Astrocyte (in vitro differentiated cells and primary cell): Measurements from ENCODE around the gene CD4. TPM values are rescaled to one million over a fixed set of nuclear protein-coding genes. Genes with fewer than 3 reads are reported as not detected.

Experiments
- DNase-seq: peaks from one replicate; pipeline ENCODE4 v3.0.0-alpha.2; 2010; ENCODE audit warnings: low read depth
- FAIRE-seq: peaks from 2 replicates; lab custom pipeline; 2011; peaks lifted over from hg19 to GRCh38; lab: Jason Lieb, UNC
- H2AFZ ChIP-seq: 2 replicates; pipeline ENCODE4 v1.6.0; 2012; ENCODE audit warnings: low read depth, low read length, inconsistent platforms
- H3K27ac ChIP-seq: 2 replicates; pipeline ENCODE4 v1.5.1; 2011; ENCODE audit warnings: low read depth, low read length, inconsistent platforms
- H3K27me3 ChIP-seq: 2 replicates; pipeline ENCODE4 v1.6.0; 2011; ENCODE audit warnings: low read length, inconsistent platforms; ENCODE audit not compliant: insufficient read depth
- H3K36me3 ChIP-seq: 2 replicates; pipeline ENCODE4 v1.5.1; 2011; ENCODE audit warnings: low read length, inconsistent platforms; ENCODE audit not compliant: insufficient read depth
- H3K4me1 ChIP-seq: 2 replicates; pipeline ENCODE4 v1.5.1; 2011; ENCODE audit warnings: low read length, inconsistent platforms; ENCODE audit not compliant: insufficient read depth
- H3K4me2 ChIP-seq: 2 replicates; pipeline ENCODE4 v1.6.0; 2012; ENCODE audit warnings: low read length, inconsistent platforms
- H3K4me3 ChIP-seq: 2 replicates; pipeline ENCODE4 v1.5.1; 2011; ENCODE audit warnings: low read depth, mild to moderate bottlenecking, low read length, inconsistent platforms; ENCODE audit not compliant: insufficient read depth
- H3K79me2 ChIP-seq: 2 replicates; pipeline ENCODE4 v1.6.0; 2012; ENCODE audit warnings: mild to moderate bottlenecking, low read length, inconsistent platforms; ENCODE audit not compliant: insufficient read depth
- H3K9ac ChIP-seq: 2 replicates; pipeline ENCODE4 v1.6.0; 2012; ENCODE audit warnings: mild to moderate bottlenecking, low read length, inconsistent platforms
- H3K9me3 ChIP-seq: 2 replicates; pipeline ENCODE4 v1.5.1; 2012; ENCODE audit warnings: low read depth, mild to moderate bottlenecking, low read length, inconsistent platforms; ENCODE audit not compliant: insufficient read depth
- H4K20me1 ChIP-seq: 2 replicates; pipeline ENCODE4 v1.6.0; 2012; ENCODE audit warnings: low read length, inconsistent platforms; ENCODE audit not compliant: insufficient read depth
- H3K27ac Mint-ChIP-seq: one replicate; pipeline ENCODE4 v1.8.0; 2021; ENCODE audit warnings: mild to moderate bottlenecking, mixed read lengths; ENCODE audit not compliant: unreplicated experiment
- H3K27me3 Mint-ChIP-seq: one replicate; pipeline ENCODE4 v1.8.0; 2021; ENCODE audit warnings: low read depth, mixed read lengths; ENCODE audit not compliant: unreplicated experiment
- H3K36me3 Mint-ChIP-seq: one replicate; pipeline ENCODE4 v1.8.0; 2021; ENCODE audit warnings: low read depth, mixed read lengths; ENCODE audit not compliant: unreplicated experiment
- H3K4me1 Mint-ChIP-seq: one replicate; pipeline ENCODE4 v1.8.0; 2021; ENCODE audit warnings: low read depth, mixed read lengths; ENCODE audit not compliant: unreplicated experiment
- H3K4me3 Mint-ChIP-seq: one replicate; pipeline ENCODE4 v1.8.0; 2021; ENCODE audit warnings: mild to moderate bottlenecking, moderate library complexity, mixed read lengths; ENCODE audit not compliant: unreplicated experiment
- H3K9me3 Mint-ChIP-seq: one replicate; pipeline ENCODE4 v1.8.0; 2021; ENCODE audit warnings: mild to moderate bottlenecking, mixed read lengths; ENCODE audit not compliant: unreplicated experiment
- CTCF ChIP-seq: IDR thresholded peaks from 2 replicates; pipeline ENCODE4 v1.5.1; 2011; ENCODE audit warnings: low read depth, mild to moderate bottlenecking, inconsistent platforms, low read length, moderate library complexity; ENCODE audit not compliant: insufficient read depth
- EZH2 ChIP-seq: IDR thresholded peaks from 2 replicates; pipeline ENCODE4 v1.6.1; 2012; ENCODE audit warnings: mild to moderate bottlenecking, low read length, inconsistent platforms; ENCODE audit not compliant: insufficient read depth
- total RNA-seq: library from RNA; stranded (reverse); gene quantifications from 2 replicates; pipeline ENCODE4 v1.2.1, GENCODE V29; 2021

Gene CD4
- total RNA-seq, 1 donor from 2014 or later = 0.54 TPM

DNA sequence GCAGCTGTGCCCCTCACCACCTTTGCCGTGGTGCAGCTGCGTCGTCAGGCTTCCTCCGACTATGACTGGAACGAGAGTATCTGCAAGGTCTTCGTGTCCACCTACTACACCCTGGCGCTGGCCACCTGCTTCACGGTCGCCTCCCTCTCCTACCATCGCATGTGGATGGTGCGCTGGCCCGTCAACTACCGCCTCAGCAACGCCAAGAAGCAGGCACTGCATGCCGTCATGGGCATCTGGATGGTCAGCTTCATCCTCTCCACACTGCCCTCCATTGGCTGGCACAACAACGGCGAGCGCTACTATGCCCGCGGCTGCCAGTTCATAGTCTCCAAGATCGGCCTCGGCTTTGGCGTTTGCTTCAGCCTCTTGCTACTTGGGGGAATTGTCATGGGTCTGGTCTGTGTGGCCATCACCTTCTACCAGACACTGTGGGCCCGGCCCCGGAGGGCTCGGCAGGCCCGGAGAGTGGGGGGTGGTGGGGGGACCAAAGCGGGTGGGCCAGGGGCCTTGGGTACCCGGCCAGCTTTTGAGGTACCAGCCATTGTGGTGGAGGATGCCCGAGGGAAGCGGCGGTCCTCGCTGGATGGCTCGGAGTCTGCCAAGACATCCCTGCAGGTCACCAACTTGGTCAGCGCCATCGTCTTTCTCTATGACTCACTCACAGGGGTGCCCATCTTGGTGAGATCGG is 34.9 kb downstream of the CD4 start:
- H3K4me1 ChIP-seq = peaks cover 22% of the 10 kb centered on the region
- H3K27ac ChIP-seq = no peak overlapping the region
- no peaks in the 10 kb centered on the region for H3K9me3 ChIP-seq
- Mint-ChIP-seq H3K36me3 (peaks cover 4% of the 10 kb centered on the region), H3K27me3 (no peaks in the 10 kb centered on the region), H3K9me3 (no peaks in the 10 kb centered on the region), H3K27ac (peak overlapping the region; percentile 56), H3K4me3 (peak overlapping the region; percentile 63), H3K4me1 (peaks cover 32% of the 10 kb centered on the region)
- H3K4me2 ChIP-seq = no peak overlapping the region
- no peaks in the 10 kb centered on the region for H3K36me3 ChIP-seq
- H3K4me3 ChIP-seq = no peak overlapping the region
- TF ChIP-seq EZH2 (no peak), CTCF (no peak)
- peaks cover 13% of the 10 kb centered on the region for H3K79me2 ChIP-seq
- no peak for DNase-seq
- no peak overlapping the region for H3K9ac ChIP-seq
- no peak for FAIRE-seq
- no peak overlapping the region for H2AFZ ChIP-seq
- H3K27me3 ChIP-seq = no peaks in the 10 kb centered on the region
- H4K20me1 ChIP-seq = no peaks in the 10 kb centered on the region

DNA sequence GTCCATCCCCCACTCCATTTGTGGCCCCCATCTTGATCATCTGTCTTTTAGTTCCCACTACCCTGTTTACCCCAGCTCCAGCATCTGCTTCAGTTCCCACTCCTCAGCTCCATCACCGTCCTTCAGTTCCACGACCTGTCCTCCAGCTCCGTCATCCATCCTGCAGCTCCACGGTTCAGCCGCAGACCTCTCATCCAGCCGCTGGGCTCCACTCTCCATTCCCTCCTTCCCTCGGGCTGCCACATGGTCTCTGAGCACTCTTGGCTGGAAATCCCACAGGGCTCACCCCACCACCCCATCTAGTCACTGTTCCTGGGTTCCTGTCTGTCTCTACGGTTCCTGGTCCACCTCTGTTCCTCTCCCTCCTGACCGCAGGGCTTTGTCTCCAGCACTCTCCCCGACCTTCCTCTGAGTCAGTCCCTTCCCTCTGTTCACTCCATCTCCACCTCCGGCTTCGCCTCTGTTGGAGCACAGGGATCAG is 35.6 kb downstream of the CD4 start:
- Histone ChIP-seq H3K4me3 (no peak overlapping the region), H4K20me1 (peaks cover under 1% of the 10 kb centered on the region), H3K79me2 (peaks cover 20% of the 10 kb centered on the region), H3K9ac (no peak overlapping the region), H3K36me3 (no peaks in the 10 kb centered on the region), H3K4me2 (peak overlapping the region; percentile 74), H3K27ac (no peak overlapping the region), H2AFZ (peak overlapping the region; percentile 60), H3K9me3 (no peaks in the 10 kb centered on the region), H3K27me3 (no peaks in the 10 kb centered on the region), H3K4me1 (peaks cover 25% of the 10 kb centered on the region)
- TF ChIP-seq EZH2 (no peak), CTCF (no peak)
- Mint-ChIP-seq H3K4me1 (peaks cover 30% of the 10 kb centered on the region), H3K27ac (no peak overlapping the region), H3K9me3 (no peaks in the 10 kb centered on the region), H3K4me3 (peak overlapping the region; percentile 63), H3K36me3 (peaks cover 4% of the 10 kb centered on the region), H3K27me3 (no peaks in the 10 kb centered on the region)
- DNase-seq = peak; percentile 52
- FAIRE-seq = no peak
